ENCODE results near the gene MYPN. TPM values are rescaled to one million over a fixed set of nuclear protein-coding genes. Genes with fewer than 3 reads are reported as not detected.
A peak's percentile ranks its signal among the peaks of the same experiment; 100 is the strongest.

Gene MYPN
- total RNA-seq, 1 experiment from 2014 or later: 6.0 TPM

GRCh38 chr10:68108051-68108450, 1.2 kb upstream of the MYPN start:
- 0 out of 2 replicates have a peak, but pooled peaks cover 14% of the 10 kb centered on the region for H3K36me3 ChIP-seq (ENCODE audit: low read depth, low read length)
- H3K9me3 ChIP-seq (ENCODE audit: low read length): no peaks in the 10 kb centered on the region
- ChIA-PET CTCF (no interaction called here), POLR2A (ENCODE audit: unreplicated experiment) (interaction anchor here (0.6 kb wide), 1 partner anchor 194 kb away, joined by 3 read pairs; no protein-coding TSS in a partner anchor)
- 0 out of 2 replicates have a peak overlapping the region, but pooled peaks have one; percentile 83 for H3K27ac ChIP-seq (ENCODE audit: low read length)
- H4K20me1 ChIP-seq (ENCODE audit: low read length): no peaks in the 10 kb centered on the region
- peaks cover 16% of the 10 kb centered on the region for H3F3A ChIP-seq (ENCODE audit: low read length, unreplicated experiment)
- H3K27me3 ChIP-seq (ENCODE audit: low read length): no peaks in the 10 kb centered on the region
- ATAC-seq (no peak), DNase-seq (no peak)
- H3K79me2 ChIP-seq (ENCODE audit: low read length): peaks cover 31% of the 10 kb centered on the region
- intact Hi-C loops (cut with micrococcal nuclease): no loop called here
- peaks cover 50% of the 10 kb centered on the region for H3K4me1 ChIP-seq (ENCODE audit: insufficient read depth, low read length)
- H2AFZ ChIP-seq (ENCODE audit: low read length): no peak overlapping the region
- peak overlapping the region; percentile 72 for H3K4me2 ChIP-seq (ENCODE audit: low read length)
- TF ChIP-seq EZH2 (IDR thresholded peaks at IDR 0.05; ENCODE audit: low read length, unreplicated experiment): no peak
- TF ChIP-seq EZH2phosphoT487 (IDR thresholded peaks at IDR 0.05; ENCODE audit: borderline replicate concordance, low read length): no peak
- TF ChIP-seq, protein P1, sequence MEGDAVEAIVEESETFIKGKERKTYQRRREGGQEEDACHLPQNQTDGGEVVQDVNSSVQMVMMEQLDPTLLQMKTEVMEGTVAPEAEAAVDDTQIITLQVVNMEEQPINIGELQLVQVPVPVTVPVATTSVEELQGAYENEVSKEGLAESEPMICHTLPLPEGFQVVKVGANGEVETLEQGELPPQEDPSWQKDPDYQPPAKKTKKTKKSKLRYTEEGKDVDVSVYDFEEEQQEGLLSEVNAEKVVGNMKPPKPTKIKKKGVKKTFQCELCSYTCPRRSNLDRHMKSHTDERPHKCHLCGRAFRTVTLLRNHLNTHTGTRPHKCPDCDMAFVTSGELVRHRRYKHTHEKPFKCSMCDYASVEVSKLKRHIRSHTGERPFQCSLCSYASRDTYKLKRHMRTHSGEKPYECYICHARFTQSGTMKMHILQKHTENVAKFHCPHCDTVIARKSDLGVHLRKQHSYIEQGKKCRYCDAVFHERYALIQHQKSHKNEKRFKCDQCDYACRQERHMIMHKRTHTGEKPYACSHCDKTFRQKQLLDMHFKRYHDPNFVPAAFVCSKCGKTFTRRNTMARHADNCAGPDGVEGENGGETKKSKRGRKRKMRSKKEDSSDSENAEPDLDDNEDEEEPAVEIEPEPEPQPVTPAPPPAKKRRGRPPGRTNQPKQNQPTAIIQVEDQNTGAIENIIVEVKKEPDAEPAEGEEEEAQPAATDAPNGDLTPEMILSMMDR (conservative IDR thresholded peaks at IDR 0.05; ENCODE audit: low read depth, low read length): no peak
- H3K4me3 ChIP-seq (ENCODE audit: low read length): peak overlapping the region; percentile 42
- no peak overlapping the region for H3K9ac ChIP-seq (ENCODE audit: low read length)
- no peaks in the 10 kb centered on the region for H3K9me2 ChIP-seq (replicated peaks; ENCODE audit: low read length)
- BruUV-seq (replicated peaks): no TSS peak

- H3K27ac ChIP-seq (ENCODE audit: low read length): no peak overlapping the region
- no peak overlapping the region for H2AFZ ChIP-seq (ENCODE audit: low read length)
- H3K4me3 ChIP-seq (ENCODE audit: low read length): no peak overlapping the region
- H4K20me1 ChIP-seq (ENCODE audit: low read length): no peaks in the 10 kb centered on the region
- H3K79me2 ChIP-seq (ENCODE audit: low read length): peaks cover 31% of the 10 kb centered on the region
- H3K9me2 ChIP-seq (replicated peaks; ENCODE audit: low read length): no peaks in the 10 kb centered on the region
- CTCF ChIA-PET: no interaction called here
- no peak for ATAC-seq
- no peaks in the 10 kb centered on the region for H3K9me3 ChIP-seq (ENCODE audit: low read length)
- no TSS peak for BruUV-seq (replicated peaks)
- POLR2A ChIA-PET (ENCODE audit: unreplicated experiment): no interaction called here
- TF ChIP-seq EZH2phosphoT487 (IDR thresholded peaks at IDR 0.05; ENCODE audit: borderline replicate concordance, low read length) (no peak), EZH2 (IDR thresholded peaks at IDR 0.05; ENCODE audit: low read length, unreplicated experiment) (no peak)
- TF ChIP-seq, protein P1 (conservative IDR thresholded peaks at IDR 0.05; ENCODE audit: low read depth, low read length): no peak
- no peak overlapping the region for H3K9ac ChIP-seq (ENCODE audit: low read length)
- intact Hi-C loops (cut with micrococcal nuclease): no loop called here
- DNase-seq: no peak
- 0 out of 2 replicates have a peak, but pooled peaks cover 14% of the 10 kb centered on the region for H3K36me3 ChIP-seq (ENCODE audit: low read depth, low read length)
- H3F3A ChIP-seq (ENCODE audit: low read length, unreplicated experiment): peaks cover 16% of the 10 kb centered on the region
- peaks cover 44% of the 10 kb centered on the region for H3K4me1 ChIP-seq (ENCODE audit: insufficient read depth, low read length)
- no peaks in the 10 kb centered on the region for H3K27me3 ChIP-seq (ENCODE audit: low read length)
- H3K4me2 ChIP-seq (ENCODE audit: low read length): no peak overlapping the region
Observed at GRCh38 chr10:68108653-68109052, 635 bp upstream of the MYPN start.

DNA sequence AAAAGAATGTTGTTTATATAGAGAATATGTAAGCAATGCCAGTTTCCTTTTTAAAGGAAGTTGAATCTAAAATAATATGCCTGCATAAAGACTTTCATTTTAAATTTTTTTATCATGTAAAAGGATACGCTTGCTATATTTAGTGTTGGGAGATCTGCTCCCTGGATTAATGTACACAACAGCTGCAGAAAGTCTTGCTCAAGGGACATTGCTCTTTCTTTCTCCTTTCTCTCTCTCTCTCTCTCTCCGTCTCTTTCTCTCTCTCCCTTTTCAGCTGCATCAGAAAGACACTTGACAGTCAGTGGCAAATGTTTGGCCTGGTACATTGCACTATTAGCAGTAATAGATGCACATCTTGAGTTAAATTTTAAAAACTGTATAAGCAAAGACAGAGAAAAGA, 739 bp downstream of the MYPN start:
- no TSS peak for BruUV-seq (replicated peaks)
- POLR2A ChIA-PET (ENCODE audit: unreplicated experiment): no interaction called here

More for the DNA sequence above, 739 bp downstream of the MYPN start:
- Histone ChIP-seq H3F3A (ENCODE audit: low read length, unreplicated experiment) (peaks cover 15% of the 10 kb centered on the region), H3K27me3 (ENCODE audit: low read length) (no peaks in the 10 kb centered on the region), H3K9me3 (ENCODE audit: low read length) (no peaks in the 10 kb centered on the region), H3K9me2 (replicated peaks; ENCODE audit: low read length) (no peaks in the 10 kb centered on the region), H4K20me1 (ENCODE audit: low read length) (no peaks in the 10 kb centered on the region), H2AFZ (ENCODE audit: low read length) (no peak overlapping the region), H3K4me1 (ENCODE audit: insufficient read depth, low read length) (peaks cover 33% of the 10 kb centered on the region), H3K4me3 (ENCODE audit: low read length) (no peak overlapping the region), H3K36me3 (ENCODE audit: low read depth, low read length) (0 out of 2 replicates have a peak, but pooled peaks cover 9% of the 10 kb centered on the region), H3K4me2 (ENCODE audit: low read length) (no peak overlapping the region), H3K79me2 (ENCODE audit: low read length) (peaks cover 20% of the 10 kb centered on the region), H3K27ac (ENCODE audit: low read length) (no peak overlapping the region), H3K9ac (ENCODE audit: low read length) (no peak overlapping the region)
- DNase-seq: no peak
- TF ChIP-seq, protein P1 (conservative IDR thresholded peaks at IDR 0.05; ENCODE audit: low read depth, low read length): no peak
- no peak for TF ChIP-seq EZH2phosphoT487 (IDR thresholded peaks at IDR 0.05; ENCODE audit: borderline replicate concordance, low read length)
- no peak for TF ChIP-seq EZH2 (IDR thresholded peaks at IDR 0.05; ENCODE audit: low read length, unreplicated experiment)
- ATAC-seq: no peak
- CTCF ChIA-PET: no interaction called here
- intact Hi-C loops (cut with micrococcal nuclease): no loop called here

Data from PC-3 (cell line).